Dermis microvascular lymphatic vessel endothelial cell (primary cell): ENCODE measurements around the gene ZFR2. TPM values are rescaled to one million over a fixed set of nuclear protein-coding genes. Genes with fewer than 3 reads are reported as not detected.
"Not testable (repeated sequence)": the region's sequence is repeated elsewhere in the genome, so short reads cannot be mapped to it uniquely, and the experiment has no call there.

Source experiments
- DNase-seq, 2 donors: peaks; one replicate each; pipeline versions ENCODE4 v3.0.0 to v3.0.0-alpha.2; 2010; ENCODE audit warnings: low read depth in 2 of 2
- total RNA-seq: library from RNA; depleted of rRNA; stranded (reverse); fragments of >200 nt; gene quantifications from 2 replicates; pipeline ENCODE4 v1.2.1, GENCODE V29; 2014

ZFR2 gene
- total RNA-seq, 1 donor from 2014 or later = 0.13 TPM

- DNase-seq = no peak
Observed at GRCh38 chr19:3816566-3817218, 52.1 kb downstream of the ZFR2 start.

DNA sequence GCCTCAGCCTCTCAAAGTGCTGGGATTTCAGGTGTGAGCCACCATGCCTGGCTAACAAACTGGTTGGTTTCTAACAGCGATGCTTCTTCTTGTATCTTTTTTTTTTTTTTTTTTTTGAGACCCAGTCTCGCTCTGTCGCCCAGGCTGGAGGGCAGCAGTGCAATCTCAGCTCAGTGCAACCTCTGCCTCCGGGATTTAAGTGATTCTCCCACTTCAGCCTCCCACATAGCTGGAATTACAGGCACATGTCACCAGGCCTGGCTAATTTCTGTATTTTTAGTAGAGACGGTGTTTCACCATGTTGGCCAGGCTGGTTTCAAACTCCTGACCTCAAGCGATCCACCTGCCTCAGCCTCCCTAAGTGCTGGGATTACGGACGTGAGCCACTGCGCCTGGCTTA is 52.7 kb downstream of the ZFR2 start:
- not testable (repeated sequence) for DNase-seq

- no peak for DNase-seq
Observed at GRCh38 chr19:3814648-3815047, 54.2 kb downstream of the ZFR2 start.

- DNase-seq = no peak
Observed at GRCh38 chr19:3813473-3814392, 55.1 kb downstream of the ZFR2 start.

DNA sequence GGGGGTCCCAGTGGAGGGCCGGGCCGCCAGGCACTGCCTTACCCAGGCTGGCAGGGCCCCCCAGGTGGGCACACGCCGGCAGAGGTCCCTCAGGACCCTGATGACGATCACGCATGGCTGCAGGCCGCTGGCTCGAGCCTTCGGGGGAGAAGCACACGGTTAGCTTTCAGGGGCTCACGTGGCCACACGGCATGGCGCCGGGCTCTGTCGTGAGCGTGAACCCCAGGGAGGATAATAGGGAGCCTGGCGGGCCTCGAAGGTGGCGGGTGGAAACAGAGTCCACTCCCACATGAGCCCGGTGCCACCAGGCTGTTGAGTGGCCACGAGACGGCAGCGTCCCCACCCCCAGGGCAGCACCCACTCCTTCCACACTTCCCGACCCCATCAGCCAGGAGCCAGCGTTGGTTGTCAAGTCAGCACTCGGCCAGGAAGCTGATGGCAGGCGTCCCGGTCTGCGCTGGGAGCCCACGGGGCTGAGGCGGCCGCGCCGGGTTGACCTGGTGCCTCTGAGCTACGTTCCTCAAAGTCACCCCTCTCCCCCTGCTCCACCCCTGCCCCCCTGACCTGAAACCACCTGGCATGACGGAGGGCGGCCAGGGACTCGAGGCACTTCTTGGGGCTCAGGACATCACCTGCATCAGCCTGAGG is 58.0 kb downstream of the ZFR2 start:
- peak in 1 of 2 donors; percentile 21 for DNase-seq

DNA sequence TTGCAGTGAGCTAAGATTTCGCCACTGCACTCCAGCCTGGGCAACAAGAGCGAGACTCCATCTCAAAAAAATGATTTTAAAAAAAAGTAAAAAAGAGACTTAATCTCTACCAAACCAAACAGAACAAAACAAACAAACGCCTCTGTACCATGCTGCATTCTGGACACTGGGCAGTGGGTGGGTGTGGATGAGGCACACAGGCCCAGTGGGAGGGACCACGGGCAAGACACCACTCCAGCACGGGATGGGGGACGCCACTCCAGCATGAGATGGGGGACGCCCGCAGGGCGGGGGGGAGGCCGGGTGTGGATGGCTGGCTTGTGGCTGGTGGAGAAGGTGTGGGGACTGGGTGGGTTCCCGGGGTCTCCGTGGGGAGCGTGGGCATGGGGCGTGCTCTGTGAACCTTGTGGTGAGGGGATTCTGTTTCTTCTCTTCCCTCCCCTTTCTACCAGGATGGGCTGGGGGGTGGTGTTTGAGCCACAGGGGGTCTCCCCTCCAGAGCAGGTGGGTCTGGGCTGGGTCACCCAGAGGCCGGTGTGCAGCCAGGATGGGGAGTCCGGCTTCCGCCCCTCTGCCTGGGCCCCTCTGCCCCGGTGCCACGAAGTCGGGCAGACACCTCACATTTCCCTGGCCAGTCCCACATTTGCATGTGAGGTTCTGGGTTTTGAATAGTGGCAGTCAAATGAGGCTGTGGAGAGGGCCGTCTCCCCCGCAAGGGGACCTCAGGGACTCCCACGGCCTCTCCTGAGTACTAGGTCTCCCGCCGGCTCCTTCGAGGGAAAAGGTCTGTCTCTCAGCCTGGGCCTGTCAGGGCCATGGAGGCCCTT is 58.7 kb downstream of the ZFR2 start:
- DNase-seq = no peak

DNA sequence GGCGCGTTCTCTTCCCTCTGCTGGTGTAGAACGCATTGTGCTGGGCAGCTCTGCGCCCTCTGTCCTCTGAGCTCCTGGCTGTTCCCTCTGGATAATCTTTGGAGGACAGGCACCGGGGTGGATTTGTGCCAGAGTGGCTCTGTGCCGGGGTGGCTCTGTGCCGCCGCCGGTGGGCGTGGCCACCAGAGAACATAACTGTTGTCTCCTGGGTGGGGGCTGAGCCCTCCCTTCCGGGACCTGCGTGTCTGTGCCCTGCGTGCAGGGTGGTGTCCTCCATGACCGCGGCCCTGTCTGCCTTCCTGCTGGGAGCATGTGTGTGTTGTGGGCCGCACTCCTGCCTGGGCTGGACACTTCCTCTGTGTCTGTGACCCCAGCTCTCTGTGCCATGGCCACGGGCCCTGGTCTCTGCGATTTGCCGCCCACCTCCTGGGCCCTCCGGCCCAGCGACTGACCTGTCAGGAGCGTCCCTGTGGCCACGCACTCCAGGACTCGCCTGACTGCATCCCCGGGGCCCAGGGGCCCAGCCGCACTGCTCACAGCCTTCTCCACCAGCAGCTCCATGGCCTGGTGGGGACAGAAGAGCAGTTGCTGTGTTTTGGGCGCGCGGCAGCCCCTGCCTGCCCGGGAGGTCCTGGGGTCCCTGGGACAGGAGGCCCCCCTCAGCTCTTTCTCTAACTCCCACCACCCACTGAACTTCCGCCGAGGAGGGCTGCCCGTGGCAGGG is 60.3 kb downstream of the ZFR2 start:
- DNase-seq = no peak

- no peak for DNase-seq
Observed at GRCh38 chr19:3807574-3808354, 61.1 kb downstream of the ZFR2 start.

DNA sequence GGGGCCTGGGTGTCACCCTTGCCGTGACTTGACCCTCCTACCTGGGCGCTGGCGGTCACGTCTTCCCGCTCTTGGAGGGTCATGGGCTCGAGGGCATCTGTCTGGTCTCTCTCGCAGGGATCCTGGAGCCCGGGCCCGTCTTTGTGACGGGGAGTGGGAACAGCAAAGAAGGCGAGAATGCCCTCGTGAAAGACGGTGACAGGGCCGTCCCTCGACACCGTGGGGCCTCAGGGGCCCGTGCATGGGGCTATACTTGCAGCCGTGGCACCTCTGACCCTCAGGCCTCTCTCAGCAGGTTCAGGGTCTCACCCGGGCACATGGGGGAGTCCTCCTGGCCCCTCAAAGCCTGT is 61.7 kb downstream of the ZFR2 start:
- no peak for DNase-seq

- no peak for DNase-seq
Observed at GRCh38 chr19:3805859-3806258, 63.0 kb downstream of the ZFR2 start.

DNA sequence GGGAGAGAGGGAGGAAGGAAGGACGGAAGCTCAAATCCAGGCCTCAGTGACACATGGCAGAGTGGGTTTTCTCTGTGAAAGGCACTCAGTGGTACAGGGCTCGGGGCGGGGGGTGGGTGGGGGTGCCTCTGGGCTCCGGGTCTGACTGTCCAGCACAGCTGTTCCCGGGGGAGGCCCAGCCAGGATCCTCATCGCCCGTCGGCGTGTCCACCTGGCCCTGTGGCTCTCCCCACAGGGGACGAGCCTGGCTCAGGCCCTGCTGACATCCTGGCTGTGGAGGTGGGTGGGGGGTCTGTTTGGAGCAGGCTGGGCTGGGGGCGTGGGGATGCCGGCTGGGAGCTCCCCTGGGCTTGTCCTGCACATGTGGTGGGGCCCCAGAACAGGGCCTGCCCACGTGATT is 64.4 kb downstream of the ZFR2 start:
- DNase-seq = no peak

GRCh38 chr19:3803986-3804385 is 64.9 kb downstream of the ZFR2 start:
- no peak for DNase-seq

- no peak for DNase-seq
Observed at GRCh38 chr19:3803114-3803888, 65.5 kb downstream of the ZFR2 start.

DNA sequence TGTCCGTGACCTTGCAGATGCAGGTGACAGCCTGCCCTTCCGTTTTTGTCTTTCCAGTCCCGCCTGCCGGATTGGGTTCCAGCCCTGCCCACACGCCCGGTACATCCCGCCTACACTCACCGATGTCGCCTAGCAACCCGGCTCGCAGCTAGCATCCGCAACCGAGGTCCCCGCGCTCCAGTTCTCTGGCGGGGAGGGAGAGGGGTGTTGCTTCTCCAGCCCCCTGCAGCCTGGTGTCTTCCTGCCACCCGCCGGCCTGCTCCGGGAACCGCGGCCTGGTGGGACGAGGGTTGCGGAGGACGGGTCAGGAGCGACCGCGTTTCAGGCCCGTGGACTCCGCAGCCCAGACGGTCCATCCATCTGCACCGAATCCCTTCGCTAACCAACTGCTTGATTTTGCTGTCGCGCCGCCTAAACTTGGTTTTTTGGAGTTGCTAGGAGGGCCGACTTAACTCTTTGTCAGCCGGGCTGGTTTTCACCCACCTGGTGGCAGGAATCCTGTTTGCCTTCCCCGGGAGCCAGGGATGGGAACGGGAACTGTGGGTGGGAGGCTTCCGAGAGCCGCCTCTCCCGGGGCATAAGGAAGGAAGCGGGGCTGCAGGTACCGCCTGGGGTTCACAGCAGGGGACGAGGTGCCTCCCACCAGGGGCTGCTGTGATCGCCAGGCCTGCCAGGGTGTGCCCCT is 67.3 kb downstream of the ZFR2 start:
- DNase-seq = no peak

DNA sequence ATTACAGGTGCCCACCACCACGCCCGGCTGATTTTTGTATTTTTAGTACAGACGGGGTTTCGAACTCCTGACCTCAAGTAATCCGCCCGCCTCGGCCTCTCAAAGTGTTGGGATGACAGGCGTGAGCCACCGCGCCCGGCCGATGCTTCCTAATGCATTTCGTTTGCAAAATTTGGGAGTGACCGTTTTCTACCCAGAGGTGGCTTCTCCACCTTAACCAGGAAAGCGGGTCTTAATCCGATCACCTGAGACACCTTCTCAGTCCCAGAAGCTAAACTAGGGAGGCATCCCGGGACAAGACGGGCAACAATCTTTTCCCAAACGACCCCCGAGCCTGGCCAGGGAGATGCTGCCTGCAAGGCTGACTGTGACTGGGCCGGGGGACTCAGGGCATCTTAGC is 67.8 kb downstream of the ZFR2 start:
- DNase-seq = no peak

DNA sequence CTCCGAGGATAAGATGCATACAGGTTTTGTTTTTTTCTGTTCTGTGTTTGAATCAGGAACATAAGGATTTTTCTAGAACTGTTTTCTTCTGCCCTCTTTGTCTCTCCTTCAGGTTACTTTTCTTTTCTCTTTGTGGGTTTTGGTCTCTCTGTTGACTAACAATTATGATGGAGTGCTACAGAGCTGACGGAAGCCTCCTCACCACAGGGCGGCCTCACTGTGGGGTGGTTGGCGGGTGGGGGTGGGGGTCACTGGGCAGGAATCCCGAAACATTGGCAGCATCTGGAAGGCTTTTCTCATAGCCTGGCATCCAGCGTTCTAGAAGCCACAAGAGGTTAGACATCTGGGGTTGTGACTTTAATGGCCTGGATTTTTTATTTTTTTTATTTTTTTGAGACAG is 70.7 kb downstream of the ZFR2 start:
- no peak for DNase-seq

- DNase-seq = no peak
Observed at GRCh38 chr19:3796358-3796757, 72.5 kb downstream of the ZFR2 start.

- no peak for DNase-seq
Observed at GRCh38 chr19:3793799-3794198, 75.0 kb downstream of the ZFR2 start.

- no peak for DNase-seq
Observed at GRCh38 chr19:3792114-3792513, 76.7 kb downstream of the ZFR2 start.
